GM23338 (cell line): ENCODE measurements around the gene RAB37. TPM values are rescaled to one million over a fixed set of nuclear protein-coding genes. Genes with fewer than 3 reads are reported as not detected.

Source experiments
- ATAC-seq: fragments of 200-7000 bp; cut with Tn5 transposase; 3 replicates; pipeline ENCODE4 v1.9.1; 2020
- DNase-seq: peaks from one replicate; pipeline ENCODE4 v3.0.0-alpha.2; 2015; ENCODE audit warnings: low spot score
- H2AFZ ChIP-seq: fragments of 200-600 bp; sonication (generic); 2 replicates; pipeline ENCODE4 v1.8.0; 2016; ENCODE audit warnings: antibody characterized with exemption, mild to moderate bottlenecking, moderate library complexity
- H3F3A ChIP-seq: fragments of 200-600 bp; sonication (generic); replicated peaks from 2 replicates; pipeline ENCODE4 v1.8.0; 2017; ENCODE audit warnings: antibody characterized with exemption, mixed run types, low read depth
- H3K27ac ChIP-seq: fragments of 200-600 bp; sonication (generic); 2 replicates; pipeline ENCODE4 v1.6.1; 2016; ENCODE audit warnings: low read depth
- H3K27me3 ChIP-seq: fragments of 200-600 bp; sonication (generic); 2 replicates; pipeline ENCODE4 v1.8.0; 2016; ENCODE audit warnings: mild to moderate bottlenecking, mixed run types, moderate library complexity; ENCODE audit not compliant: insufficient read depth
- H3K36me3 ChIP-seq: fragments of 200-600 bp; sonication (generic); 2 replicates; pipeline ENCODE4 v1.8.0; 2016; ENCODE audit warnings: mild to moderate bottlenecking; ENCODE audit not compliant: insufficient read depth
- H3K4me1 ChIP-seq: fragments of 200-600 bp; sonication (generic); 2 replicates; pipeline ENCODE4 v1.8.0; 2016; ENCODE audit warnings: mild to moderate bottlenecking, moderate library complexity; ENCODE audit not compliant: insufficient read depth
- H3K4me2 ChIP-seq: fragments of 200-600 bp; sonication (generic); 2 replicates; pipeline ENCODE4 v1.7.1; 2017; ENCODE audit warnings: mixed run types
- H3K4me3 ChIP-seq: fragments of 200-600 bp; sonication (generic); 2 replicates; pipeline ENCODE4 v1.6.1; 2016; ENCODE audit warnings: mixed run types
- H3K79me2 ChIP-seq: fragments of 200-600 bp; sonication (generic); replicated peaks from 2 replicates; pipeline ENCODE4 v1.8.0; 2017; ENCODE audit warnings: mild to moderate bottlenecking; ENCODE audit not compliant: insufficient read depth
- H3K9me2 ChIP-seq: fragments of 200-600 bp; sonication (generic); 2 replicates; pipeline ENCODE4 v1.8.0; 2017; ENCODE audit not compliant: insufficient read depth
- H4K20me1 ChIP-seq: fragments of 200-600 bp; sonication (generic); replicated peaks from 2 replicates; pipeline ENCODE4 v1.8.0; 2017; ENCODE audit warnings: mild to moderate bottlenecking; ENCODE audit not compliant: insufficient read depth
- H3K27ac Mint-ChIP-seq: 2 replicates; pipeline ENCODE4 v1.8.0; 2020; ENCODE audit warnings: inconsistent platforms, mild to moderate bottlenecking, moderate library complexity, mixed read lengths
- H3K27me3 Mint-ChIP-seq: 3 replicates; pipeline ENCODE4 v1.8.0; 2022; ENCODE audit warnings: low read depth, mild to moderate bottlenecking, moderate library complexity, mixed read lengths, inconsistent platforms; ENCODE audit not compliant: insufficient read depth, poor library complexity
- H3K36me3 Mint-ChIP-seq: 3 replicates; pipeline ENCODE4 v1.8.0; 2021; ENCODE audit warnings: low read depth, mild to moderate bottlenecking, inconsistent platforms, moderate library complexity, mixed read lengths
- H3K4me1 Mint-ChIP-seq: 3 replicates; pipeline ENCODE4 v1.8.0; 2020; ENCODE audit warnings: mild to moderate bottlenecking, inconsistent platforms, mixed read lengths
- H3K4me3 Mint-ChIP-seq: 3 replicates; pipeline ENCODE4 v1.8.0; 2021; ENCODE audit warnings: moderate library complexity, mild to moderate bottlenecking, inconsistent platforms, mixed read lengths
- H3K9me3 Mint-ChIP-seq: 3 replicates; pipeline ENCODE4 v1.8.0; 2020; ENCODE audit warnings: moderate library complexity, mild to moderate bottlenecking, inconsistent platforms, mixed read lengths
- CREB1 ChIP-seq: fragments of 250-450 bp; sonication (Bioruptor Pico); IDR thresholded peaks from 2 replicates; pipeline ENCODE4 v1.5.0; 2020; ENCODE audit warnings: low read depth, mild to moderate bottlenecking, moderate library complexity
- CTCF ChIP-seq, 2 experiments: fragments of 200-600 bp in 1 of 2; sonication (generic) in 1 of 2; conservative IDR thresholded peaks; 2 replicates each; pipeline versions ENCODE4 v1.5.1 to v1.6.1; 2016 to 2017; ENCODE audit warnings: antibody characterized with exemption in 2 of 2, low read depth in 2 of 2, mild to moderate bottlenecking in 2 of 2, moderate library complexity in 1 of 2
- ETS1 ChIP-seq: IDR thresholded peaks from 2 replicates; pipeline ENCODE4 v1.6.1; 2016; ENCODE audit warnings: antibody characterized with exemption
- EZH2 ChIP-seq: fragments of 200-600 bp; sonication (generic); IDR thresholded peaks from one replicate; pipeline ENCODE4 v1.8.0; 2017; ENCODE audit warnings: antibody characterized with exemption, mild to moderate bottlenecking, low read depth; ENCODE audit not compliant: unreplicated experiment
- JUNB ChIP-seq: IDR thresholded peaks from one replicate; pipeline ENCODE4 v1.6.1; 2016; ENCODE audit warnings: antibody characterized with exemption; ENCODE audit not compliant: unreplicated experiment
- NANOG ChIP-seq: IDR thresholded peaks from 2 replicates; pipeline ENCODE4 v1.6.1; 2016; ENCODE audit warnings: antibody characterized with exemption, borderline replicate concordance
- POLR2AphosphoS5 ChIP-seq: IDR thresholded peaks from 2 replicates; pipeline ENCODE4 v1.6.1; 2016; ENCODE audit warnings: antibody characterized with exemption, low read depth
- REST ChIP-seq: IDR thresholded peaks from one replicate; pipeline ENCODE4 v1.6.1; 2018; ENCODE audit warnings: antibody characterized with exemption; ENCODE audit not compliant: unreplicated experiment
- STAT1 ChIP-seq: IDR thresholded peaks from one replicate; pipeline ENCODE4 v1.6.1; 2016; ENCODE audit warnings: antibody characterized with exemption; ENCODE audit not compliant: unreplicated experiment
- ZNF114 ChIP-seq: fragments of 250-450 bp; sonication (Bioruptor Pico); IDR thresholded peaks from 2 replicates; pipeline ENCODE4 v1.5.0; 2020; ENCODE audit warnings: mild to moderate bottlenecking, moderate library complexity
- ZNF331 ChIP-seq: fragments of 250-450 bp; sonication (Bioruptor Pico); IDR thresholded peaks from 2 replicates; pipeline ENCODE4 v1.5.0; 2020; ENCODE audit warnings: low read depth, mild to moderate bottlenecking, moderate library complexity
- ZNF462 ChIP-seq: fragments of 250-450 bp; sonication (Bioruptor Pico); IDR thresholded peaks from 2 replicates; pipeline ENCODE4 v1.5.0; 2020; ENCODE audit warnings: mild to moderate bottlenecking, moderate library complexity
- polyA plus RNA-seq: library from polyadenylated mRNA; unstranded; fragments of >200 nt; fragmentation: Nextera tagmentation; extraction: Ambion mirVana; gene quantifications from 2 replicates; pipeline ENCODE4 v1.2.1, GENCODE V29; 2016
- total RNA-seq: library from RNA; depleted of rRNA; stranded (reverse); fragments of >200 nt; shearing (Covaris generic); gene quantifications from 2 replicates; pipeline ENCODE4 v1.2.3, GENCODE V29; 2014

Gene RAB37
- total and polyA plus RNA-seq, 2 experiments from 2014 or later, result 3.3 to 5.2 TPM

- Histone ChIP-seq H3K79me2 (no peaks in the 10 kb centered on the region), H2AFZ (no peak overlapping the region), H3K36me3 (no peaks in the 10 kb centered on the region), H3K9me2 (no peaks in the 10 kb centered on the region), H3K27ac (no peak overlapping the region), H3K4me3 (no peak overlapping the region), H3K4me2 (no peak overlapping the region), H3F3A (peaks cover 15% of the 10 kb centered on the region; the same call in 1 of the 2 replicates), H3K4me1 (peaks cover 21% of the 10 kb centered on the region), H4K20me1 (no peaks in the 10 kb centered on the region), H3K27me3 (peaks cover 11% of the 10 kb centered on the region; the same call in 1 of the 2 replicates)
- Mint-ChIP-seq H3K4me1 (peaks cover 34% of the 10 kb centered on the region), H3K27ac (no peak overlapping the region), H3K27me3 (peaks cover 25% of the 10 kb centered on the region), H3K4me3 (peak overlapping the region; percentile 28; the same call in 1 of the 3 replicates), H3K36me3 (no peaks in the 10 kb centered on the region), H3K9me3 (no peaks in the 10 kb centered on the region)
- TF ChIP-seq POLR2AphosphoS5, result no peak
- no peak for TF ChIP-seq NANOG
- no peak for TF ChIP-seq ZNF462 (CRISPR knock-in tag)
- no peak for TF ChIP-seq ZNF114
- no peak for TF ChIP-seq REST
- no peak for TF ChIP-seq ZNF331 (CRISPR knock-in tag)
- no peak for TF ChIP-seq ETS1
- no peak for TF ChIP-seq EZH2
- TF ChIP-seq CTCF (conservative IDR thresholded peaks at IDR 0.05; ENCODE audit: low read depth in 2 of 2), result no peak
- TF ChIP-seq JUNB, result no peak
- TF ChIP-seq CREB1 (CRISPR knock-in tag), result no peak
- no peak for TF ChIP-seq STAT1
- ATAC-seq (no peak), DNase-seq (no peak)
Measured at GRCh38 chr17:74739227-74739831, 2.3 kb downstream of the RAB37 start.
